Activated T-cell treated with anti-CD3 and anti-CD28 coated beads, Interleukin-2, amount 50 U/mL, for 48 hours (primary cell): ENCODE data around the gene CAST.
"Not testable (repeated sequence)": the region's sequence is repeated elsewhere in the genome, so short reads cannot be mapped to it uniquely, and the experiment has no call there.

Experiments
- DNase-seq, 2 experiments: peaks; one replicate each; pipeline ENCODE4 v3.0.0-alpha.2; 2020

CAST gene

DNA sequence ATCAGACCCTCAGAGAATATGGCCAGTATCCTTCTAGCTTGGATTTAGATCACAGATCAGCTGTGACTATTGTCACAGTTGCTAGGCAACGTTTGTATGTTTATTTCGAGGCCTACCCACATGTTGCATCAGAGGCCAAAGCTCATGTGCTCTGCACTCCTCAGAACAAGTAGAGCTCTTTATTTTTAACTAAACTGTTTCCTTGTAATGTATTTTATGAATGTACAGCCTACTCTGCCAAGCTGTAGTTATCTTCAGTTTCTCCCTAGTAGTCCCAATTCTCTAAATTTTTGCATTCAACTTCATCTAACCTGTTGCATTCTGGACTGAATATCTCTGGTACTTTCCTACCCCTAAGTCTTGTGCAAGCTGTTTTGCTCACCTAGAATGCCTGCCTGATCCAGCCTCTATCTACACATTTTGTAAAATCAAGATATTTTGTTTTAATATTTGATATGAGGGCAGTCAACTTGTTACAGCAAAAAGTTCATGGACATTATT lies 52.8 kb downstream of the CAST start:
- no peak for DNase-seq

DNA sequence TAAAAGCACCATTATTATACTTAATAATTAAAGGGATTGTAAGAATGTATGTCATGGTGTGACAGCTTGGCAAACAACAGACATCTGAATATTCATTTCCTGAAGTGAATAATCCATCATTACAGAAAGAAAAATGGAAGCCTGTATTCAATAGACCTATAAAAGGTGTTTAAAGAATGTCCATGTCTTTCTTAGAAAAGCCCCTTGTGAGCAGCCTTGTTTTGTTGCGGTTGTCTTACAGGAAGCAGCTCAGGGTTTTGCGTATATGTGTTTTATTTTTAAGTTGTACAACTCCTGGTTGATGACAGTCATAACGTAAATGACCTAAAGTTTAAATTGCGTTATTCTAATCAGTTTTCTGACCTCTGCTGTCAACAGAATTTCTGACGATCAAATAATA lies 53.8 kb downstream of the CAST start:
- DNase-seq, result no peak

DNA sequence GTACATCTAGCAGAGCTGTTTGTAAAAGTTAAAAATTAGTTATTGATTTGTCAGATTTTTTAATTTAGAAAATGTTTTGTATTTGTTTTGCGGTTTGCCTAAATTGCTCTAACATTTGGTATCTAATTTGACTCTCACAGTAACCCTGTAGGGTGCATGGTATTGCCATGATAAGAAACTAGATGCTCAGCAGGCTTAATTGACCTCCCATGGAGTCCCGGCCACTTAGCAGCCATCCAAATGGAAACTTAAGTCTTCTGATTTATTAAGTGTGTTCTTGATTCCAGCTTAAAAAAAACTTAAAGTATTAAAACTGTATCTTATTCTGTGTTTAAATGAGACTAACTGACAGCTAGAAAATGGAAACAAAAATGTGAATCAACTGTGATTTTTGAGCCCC lies 54.5 kb downstream of the CAST start:
- DNase-seq, result no peak

DNA sequence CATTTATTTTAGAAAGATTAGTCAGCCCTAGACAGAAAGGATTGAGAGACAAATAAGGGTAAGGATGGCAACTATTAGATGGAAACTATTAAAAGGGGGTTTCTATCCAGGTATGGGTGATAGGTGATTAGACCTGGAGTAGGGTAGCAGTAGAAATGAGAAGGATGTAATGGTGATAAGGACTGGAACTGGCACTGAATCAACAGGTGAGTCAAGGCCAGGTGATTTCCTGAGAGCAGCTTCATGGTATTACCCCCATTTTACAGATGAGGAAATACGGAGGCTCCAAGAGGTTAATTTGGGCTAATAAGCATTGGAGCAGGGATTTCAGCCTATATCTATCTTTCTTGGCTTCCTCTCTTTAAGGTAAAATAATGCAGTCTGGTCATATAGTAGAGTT lies 55.7 kb downstream of the CAST start:
- no peak for DNase-seq

DNA sequence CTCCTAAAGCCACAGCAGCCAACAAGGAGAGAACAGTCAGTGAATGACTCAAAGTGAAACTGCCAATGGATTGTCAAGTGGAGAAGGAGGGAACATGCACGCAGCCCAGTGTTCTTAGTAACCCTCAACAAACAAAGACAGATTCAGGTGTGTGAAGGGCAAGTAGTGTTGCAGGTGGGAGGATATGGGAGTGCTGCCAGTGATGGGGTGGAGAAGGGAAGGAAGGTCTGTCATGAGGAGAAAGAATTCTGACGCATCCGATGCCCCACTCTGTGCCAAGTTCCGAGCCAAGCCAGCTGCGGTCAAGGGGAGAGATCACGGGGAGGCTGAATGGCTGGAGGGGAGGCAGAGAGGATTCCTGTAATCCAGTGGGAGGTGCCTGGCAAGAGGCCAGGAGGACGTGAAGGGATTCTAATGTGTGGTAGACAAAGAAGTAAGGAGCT lies 56.5 kb downstream of the CAST start:
- no peak for DNase-seq

DNA sequence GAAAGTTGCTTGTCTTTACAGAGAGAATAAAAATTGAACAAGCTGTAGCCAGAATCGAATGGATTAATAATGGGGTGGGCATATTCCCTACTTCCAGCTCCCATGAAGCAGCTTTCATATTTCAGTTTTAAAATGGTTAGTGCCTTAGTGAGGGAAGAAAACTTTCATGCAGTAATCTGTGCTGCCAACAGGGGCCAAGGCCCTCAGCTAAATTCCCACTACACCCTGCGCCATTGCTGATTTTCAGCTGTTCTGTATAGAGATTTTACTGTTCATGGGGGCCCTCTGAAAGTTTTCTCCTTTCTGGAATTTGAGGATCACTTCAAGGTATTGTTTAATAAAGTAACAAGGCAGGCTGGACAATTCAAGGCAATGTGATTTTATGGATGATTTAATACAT lies 58.2 kb downstream of the CAST start:
- DNase-seq, result no peak

DNA sequence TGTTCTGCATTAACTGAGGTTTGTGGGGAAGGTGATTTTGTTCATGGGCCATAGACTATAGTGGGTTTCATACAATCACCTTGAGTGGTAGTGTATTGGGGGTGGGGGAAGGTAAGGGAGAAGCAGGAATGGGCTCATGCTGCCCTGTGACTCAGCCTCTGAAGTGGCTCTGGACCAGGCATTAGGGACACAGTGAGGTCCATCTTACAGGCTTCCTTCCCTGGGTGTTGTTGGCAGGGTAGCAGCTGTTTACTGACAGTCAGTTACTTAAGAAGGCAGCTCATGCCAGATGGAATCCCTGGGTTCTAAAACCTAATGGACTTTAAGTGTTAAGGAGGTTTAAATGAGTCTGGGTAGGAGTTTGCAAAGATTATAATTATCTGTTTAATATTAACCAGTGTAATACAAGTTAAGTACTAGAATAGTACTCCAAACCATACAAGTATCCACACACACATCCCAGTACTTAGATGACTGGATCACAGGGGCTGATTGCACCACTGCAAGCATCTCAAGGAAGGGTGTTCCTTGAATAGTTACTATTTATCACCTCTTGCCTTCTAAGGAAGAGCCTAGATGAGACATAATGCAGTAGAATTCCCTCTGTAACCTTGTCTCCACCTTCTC lies 59.3 kb downstream of the CAST start:
- DNase-seq, result no peak

DNA sequence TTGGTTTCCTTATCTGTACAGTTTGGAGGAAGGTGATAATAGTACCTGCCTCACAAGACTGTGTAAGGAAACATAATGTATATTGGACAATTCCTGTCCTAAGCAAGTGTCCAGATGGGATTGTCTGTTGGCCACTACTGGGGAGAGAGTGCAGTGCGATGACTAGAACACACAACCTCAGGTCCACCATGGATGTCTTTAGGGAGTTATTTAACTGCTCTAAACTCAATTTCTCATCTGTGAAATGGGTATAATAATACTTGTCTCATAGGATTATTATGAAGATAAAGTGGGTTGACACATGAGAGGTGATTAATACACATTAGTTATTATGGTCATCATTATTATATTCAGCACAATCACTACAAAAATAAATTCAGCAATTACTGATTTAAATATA lies 63.1 kb downstream of the CAST start:
- DNase-seq, result no peak

DNA sequence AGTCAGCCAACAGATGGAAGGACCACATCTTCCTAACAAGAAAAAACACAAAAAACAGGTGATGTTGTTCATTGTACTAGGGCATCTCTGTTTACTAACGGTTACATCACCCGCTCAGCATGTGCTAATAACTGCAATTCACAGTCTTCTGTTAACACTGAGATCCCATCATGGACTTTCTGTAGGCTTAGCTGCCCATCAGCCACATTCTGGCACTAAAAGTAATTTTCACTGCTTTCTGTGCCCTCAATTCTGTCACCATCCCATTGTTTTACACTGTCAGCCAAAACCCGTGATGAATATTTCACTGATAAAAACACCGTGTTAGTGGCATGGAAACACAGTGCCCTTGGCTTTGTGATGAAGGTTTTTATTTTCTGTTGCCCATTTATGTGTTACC lies 64.6 kb downstream of the CAST start:
- DNase-seq, result no peak

DNA sequence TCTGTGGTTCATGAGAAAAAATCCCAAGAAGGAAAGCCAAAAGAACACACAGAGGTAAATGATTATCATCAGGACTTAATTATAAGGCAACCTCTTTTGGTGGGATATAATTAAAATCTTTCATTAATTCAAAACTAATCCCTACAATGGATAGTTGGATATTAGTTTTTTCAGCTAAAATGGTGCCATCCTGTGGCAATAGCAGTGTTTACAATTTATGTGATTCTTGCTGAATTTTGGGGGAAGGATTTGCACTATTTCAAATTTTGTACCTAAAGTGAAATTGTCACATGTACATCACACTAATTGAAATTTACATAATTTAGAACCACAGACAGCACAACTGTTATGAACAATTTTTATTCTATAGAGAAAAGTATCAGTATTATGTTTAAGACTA lies 67.0 kb downstream of the CAST start:
- no peak for DNase-seq

DNA sequence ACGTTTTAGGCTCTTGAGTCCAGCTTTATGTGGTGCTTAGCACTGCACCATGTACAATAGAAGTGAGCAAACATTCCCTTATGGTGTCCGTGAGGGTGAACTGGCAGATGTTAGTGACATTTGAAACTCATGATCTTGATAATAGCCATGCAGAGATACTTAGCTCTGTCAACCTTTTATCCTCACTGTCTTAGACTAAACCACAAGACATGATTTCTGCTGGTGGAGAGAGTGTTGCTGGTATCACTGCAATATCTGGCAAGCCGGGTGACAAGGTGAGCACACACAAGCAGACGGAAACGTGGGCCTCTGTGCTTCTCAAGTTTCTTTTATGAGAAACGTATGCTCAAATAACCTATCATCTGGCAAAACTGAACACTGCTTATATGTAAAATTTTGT lies 68.4 kb downstream of the CAST start:
- no peak for DNase-seq

DNA sequence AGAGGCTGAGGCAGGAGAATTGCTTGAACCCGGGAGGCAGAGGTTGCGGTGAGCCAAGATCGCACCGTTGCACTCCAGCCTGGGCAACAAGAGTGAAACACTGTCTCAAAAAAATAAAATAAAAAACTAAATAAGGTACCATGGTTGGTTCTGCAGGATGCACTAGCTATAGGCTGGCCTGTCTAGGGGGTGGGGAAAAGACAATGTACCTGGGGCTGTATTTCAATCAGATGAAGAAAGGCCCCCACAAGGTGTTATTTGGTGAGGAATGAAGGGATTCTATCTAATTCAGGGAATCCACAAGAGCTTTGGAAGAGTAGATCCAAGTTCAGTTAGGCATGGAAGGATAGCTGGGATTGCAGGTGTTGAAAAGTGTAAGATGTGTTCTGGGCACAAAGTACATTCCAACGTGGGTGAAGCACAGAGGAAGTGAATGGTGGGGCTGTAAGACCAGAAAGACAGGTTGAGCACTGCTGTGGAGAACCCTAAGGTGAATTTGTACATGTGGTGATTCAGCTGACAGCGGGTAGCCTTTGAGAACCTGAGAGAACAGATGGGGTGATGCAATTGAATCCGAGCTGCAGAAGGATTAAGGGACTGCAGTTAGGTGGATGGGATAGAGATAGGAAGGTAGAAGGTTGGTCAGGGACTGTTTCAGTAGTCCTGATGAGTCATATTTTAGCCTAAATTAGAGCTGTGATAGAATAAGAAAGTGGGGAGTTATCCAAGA lies 71.8 kb downstream of the CAST start:
- no peak for DNase-seq

DNA sequence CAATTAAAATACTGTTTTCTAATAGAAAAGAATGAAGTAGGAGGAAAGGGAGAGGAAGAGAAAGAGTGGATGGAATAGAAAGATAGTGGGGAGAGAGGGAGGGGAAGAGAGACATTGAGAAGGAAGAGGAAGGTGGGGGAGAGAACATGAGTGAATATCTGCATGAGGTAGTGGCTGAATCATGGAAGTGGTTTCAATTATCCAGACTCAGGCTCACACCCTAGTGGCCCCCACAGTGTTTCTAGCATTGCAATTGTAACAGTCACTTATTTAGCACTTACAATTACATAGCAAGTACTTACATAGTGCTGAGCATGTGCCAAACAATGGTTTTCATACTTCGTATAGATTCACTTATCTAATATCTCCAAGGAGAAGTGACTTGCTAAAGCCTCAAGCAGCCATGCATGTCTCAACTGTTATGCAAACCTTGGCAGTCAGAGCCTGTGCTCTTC lies 72.7 kb downstream of the CAST start:
- DNase-seq, result no peak

DNA sequence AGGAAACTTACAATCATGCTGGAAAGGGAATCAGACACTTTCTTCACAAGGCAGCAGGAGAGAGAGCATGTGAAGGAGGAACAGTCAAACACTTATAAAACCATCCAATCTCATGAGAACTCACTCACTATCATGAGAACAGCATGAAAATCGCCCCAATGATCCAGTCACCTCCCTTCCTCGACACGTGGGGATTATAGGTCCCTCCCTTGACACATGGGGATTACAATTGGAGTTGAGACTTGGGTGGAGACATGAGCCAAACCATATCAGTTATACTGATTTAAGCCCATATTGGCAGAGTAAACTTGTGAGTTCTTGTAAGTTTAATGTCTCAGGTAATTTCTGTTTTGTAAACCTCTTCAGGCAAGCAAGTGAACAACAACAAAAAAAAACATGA lies 74.8 kb downstream of the CAST start:
- DNase-seq, result no peak

DNA sequence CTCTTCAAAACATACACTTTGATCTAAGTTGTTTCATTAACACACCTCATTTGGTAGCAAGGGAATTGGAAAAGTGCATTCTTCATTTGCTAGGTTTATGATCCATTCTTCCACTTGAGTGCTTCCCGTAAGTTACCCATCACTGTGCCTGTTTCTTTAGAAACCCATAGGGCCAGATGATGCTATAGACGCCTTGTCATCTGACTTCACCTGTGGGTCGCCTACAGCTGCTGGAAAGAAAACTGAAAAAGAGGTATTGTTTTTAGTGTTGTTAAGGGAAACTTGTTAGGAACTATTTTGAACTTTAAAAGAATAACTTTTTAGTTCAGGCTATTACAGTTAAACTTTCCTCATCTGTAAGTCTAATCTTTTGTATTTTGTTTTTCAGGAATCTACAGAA lies 78.9 kb downstream of the CAST start:
- no peak for DNase-seq

DNA sequence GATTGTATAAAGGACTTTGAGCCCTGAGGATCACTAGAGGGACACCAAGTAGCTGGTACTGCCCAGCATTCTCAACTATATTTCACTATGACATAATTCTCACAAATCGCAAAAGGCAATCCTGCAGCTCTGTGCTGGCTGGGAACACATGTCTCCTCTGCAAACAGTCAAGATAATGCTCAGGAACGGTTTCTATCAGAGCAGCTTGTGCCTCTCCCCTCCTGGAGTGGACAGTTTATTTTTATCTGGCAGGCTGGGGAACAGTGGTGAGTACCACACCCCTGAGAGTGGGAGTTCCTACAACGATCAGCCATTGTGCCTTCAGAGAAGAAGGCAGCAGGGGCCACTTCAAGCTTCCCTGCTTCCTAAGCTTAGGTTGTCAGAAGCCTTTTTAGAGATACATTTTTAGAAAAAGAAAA lies 79.7 kb downstream of the CAST start:
- DNase-seq, result no peak

DNA sequence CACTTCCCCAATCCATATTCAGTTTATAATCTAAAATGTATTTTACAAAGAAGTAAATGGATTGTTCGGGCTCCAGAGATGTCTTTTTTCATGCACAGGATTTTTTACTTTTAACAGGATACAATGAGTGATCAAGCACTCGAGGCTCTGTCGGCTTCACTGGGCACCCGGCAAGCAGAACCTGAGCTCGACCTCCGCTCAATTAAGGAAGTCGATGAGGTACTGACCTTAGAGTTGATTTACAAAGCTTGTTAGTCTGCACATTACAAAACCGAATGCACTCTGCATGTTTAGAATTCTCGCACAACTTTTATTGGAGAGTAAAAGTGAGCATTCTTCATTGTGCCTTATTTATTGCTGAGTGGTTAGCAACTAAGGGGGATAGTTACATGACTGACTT lies 80.4 kb downstream of the CAST start:
- DNase-seq, result no peak

DNA sequence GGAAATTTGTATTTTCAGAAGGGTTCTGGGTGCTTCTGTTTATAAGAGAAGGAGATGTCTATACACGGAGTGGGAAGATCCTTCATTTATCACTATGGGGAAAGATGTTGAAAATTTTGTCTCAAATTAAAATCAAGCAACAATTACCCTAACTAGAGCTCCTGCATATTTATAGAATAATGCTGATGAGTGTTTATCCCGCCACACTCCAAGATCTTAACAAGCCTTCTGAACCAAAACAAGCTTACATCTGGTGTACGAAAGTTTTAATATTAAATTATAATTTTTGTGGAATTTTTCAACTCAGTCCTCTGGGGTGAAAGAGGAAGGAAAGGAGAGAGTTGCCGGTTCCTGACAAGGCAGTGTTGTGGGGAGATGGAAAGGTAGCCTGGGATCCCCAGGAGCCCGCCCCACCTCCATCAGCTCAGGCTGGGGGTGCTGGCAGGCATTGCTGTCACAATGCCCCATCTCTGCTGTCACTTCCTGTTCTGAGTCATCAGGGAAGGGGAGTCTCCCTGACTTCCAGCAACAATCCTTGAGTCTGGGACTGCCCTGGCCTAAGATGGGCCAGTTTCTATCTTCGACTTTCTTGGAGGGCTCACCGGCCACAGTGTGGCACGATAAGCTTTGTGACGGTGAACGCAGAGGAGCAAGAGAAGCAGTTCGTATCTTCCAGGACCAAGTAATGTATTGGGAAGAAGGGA lies 81.0 kb downstream of the CAST start:
- DNase-seq, result no peak

DNA sequence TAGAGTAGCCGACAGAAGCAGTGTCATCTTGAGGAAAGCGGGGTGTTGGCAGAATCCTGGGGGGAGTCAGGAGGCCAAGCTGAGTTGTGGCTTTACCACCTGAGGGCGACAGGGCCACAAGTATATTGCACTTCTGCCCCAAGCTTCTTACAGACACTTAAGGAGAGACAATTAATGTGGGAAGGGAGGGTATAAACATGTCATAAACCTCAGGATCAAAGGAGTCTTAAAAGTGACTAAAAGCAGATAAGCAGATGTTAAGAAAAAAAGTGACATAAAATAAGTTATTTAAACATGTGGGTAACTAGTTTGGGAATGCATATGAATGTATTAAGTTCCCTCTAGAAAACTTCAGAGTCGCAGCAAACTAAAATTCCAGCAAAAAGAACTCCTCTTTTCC lies 81.6 kb downstream of the CAST start:
- DNase-seq, result no peak

DNA sequence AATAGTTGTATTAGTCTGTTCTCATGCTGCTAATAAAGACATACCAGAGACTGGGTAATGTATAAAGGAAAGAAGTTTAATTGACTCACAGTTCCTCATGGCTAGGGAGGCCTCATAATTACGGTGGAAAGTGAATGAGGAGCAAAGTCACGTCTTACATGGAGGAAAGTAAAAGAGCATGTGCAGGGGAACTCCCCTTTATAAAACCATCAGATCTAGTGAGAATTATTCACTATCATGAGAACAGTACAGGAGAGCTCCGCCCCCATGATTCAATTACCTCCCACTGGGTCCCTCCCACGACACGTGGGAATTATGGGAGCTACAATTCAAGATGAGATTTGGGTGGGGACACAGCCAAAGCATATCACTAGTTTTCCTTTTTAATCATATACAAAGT lies 82.0 kb downstream of the CAST start:
- not testable (repeated sequence) for DNase-seq

DNA sequence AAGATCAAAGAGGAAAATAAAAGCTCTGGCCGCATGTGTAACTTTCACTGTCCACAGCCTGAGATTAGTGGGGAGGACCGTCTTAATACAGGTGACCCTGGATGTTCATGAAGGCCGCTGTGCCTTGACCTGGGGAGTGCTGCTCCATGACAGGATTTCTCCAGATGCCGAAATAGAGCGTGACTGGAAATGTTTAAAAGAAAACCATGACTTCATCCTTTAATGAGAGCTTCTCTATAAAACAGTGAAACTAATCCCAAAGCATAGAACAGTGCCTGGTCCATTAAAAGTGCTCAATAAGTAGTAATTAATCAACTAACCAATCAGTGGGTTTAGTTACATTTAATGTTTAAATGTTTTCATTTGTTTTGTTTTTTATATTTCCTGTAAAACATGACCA lies 82.8 kb downstream of the CAST start:
- no peak for DNase-seq

DNA sequence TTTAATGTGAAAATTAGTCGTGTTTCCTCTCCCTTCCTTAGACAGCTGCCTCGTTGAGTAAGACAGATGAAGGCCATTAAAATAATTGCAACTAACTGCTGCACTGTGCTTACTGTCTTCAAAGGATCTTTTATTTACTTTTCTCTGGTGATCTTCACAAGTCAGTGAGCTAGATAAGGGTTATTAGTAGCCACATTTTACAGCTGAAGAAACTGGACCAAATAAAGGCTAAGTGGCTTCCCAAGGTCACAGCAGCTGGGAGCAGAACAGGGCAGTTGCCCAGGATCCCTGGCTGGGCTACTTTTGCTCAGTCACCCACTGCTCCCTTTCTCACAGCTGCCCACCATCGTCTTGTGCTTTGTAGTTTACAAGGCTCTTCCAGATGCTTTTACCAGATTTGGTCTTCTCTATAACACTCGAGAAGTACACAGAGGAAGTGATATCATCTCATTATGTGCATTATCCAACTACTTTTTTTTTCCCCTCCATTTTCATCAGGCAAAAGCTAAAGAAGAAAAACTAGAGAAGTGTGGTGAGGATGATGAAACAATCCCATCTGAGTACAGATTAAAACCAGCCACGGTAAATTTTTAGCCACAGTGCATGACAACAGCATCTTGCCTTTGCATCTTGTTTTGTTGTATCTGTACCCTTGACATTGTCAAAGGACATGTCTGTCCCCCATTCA lies 83.8 kb downstream of the CAST start:
- DNase-seq, result no peak

DNA sequence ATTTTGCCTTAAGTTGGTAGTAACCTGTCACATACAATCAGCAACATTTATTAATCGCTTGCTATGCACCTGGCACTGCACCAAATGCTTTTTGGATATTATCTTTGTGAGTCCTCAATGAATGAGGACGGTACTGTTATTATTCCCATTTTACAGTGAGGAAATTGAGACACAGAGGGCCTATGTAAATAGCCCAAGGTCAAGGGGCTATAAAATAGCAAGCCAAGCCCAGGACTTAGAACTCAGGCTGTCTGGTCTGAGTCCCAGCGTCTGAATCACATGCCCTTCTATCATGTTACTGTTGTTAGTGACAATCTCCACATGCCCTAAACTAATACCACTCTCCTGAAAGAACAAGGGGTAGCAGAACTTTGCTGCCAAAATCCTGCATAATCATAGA lies 85.5 kb downstream of the CAST start:
- DNase-seq, result no peak
